BE2C (cell line): ENCODE measurements around the gene RGL1.

Experiments
- DNase-seq: peaks from one replicate; pipeline ENCODE4 v3.0.0-alpha.2; 2020
- H3K27me3 ChIP-seq: fragments of 250-450 bp; sonication (Bioruptor Pico); 2 replicates; pipeline ENCODE4 v1.5.1; 2020; ENCODE audit warnings: mild to moderate bottlenecking
- H3K36me3 ChIP-seq: fragments of 250-450 bp; sonication (Bioruptor Pico); 2 replicates; pipeline ENCODE4 v1.5.1; 2020; ENCODE audit warnings: mild to moderate bottlenecking
- H3K4me1 ChIP-seq: fragments of 250-450 bp; sonication (Bioruptor Pico); 2 replicates; pipeline ENCODE4 v1.5.1; 2020
- H3K4me3 ChIP-seq: 2 replicates; pipeline ENCODE4 v1.5.1; 2011; ENCODE audit warnings: low read depth, low read length
- H3K9me3 ChIP-seq: fragments of 250-450 bp; sonication (Bioruptor Pico); 2 replicates; pipeline ENCODE4 v1.5.1; 2020
- CTCF ChIP-seq: IDR thresholded peaks from 2 replicates; pipeline ENCODE4 v1.5.1; 2012; ENCODE audit warnings: mild to moderate bottlenecking, low read depth, low read length

RGL1 gene

GRCh38 chr1:183876309-183876708 lies 71.4 kb downstream of the RGL1 start:
- DNase-seq = no peak
- no peak for TF ChIP-seq CTCF
- no peaks in the 10 kb centered on the region for H3K27me3 ChIP-seq
- no peaks in the 10 kb centered on the region for H3K9me3 ChIP-seq
- no peaks in the 10 kb centered on the region; the same call in 1 of the 2 replicates for H3K36me3 ChIP-seq
- no peak overlapping the region for H3K4me3 ChIP-seq
- H3K4me1 ChIP-seq = peaks cover 2% of the 10 kb centered on the region

GRCh38 chr1:183877053-183877720 lies 72.3 kb downstream of the RGL1 start:
- no peaks in the 10 kb centered on the region for H3K9me3 ChIP-seq
- no peak overlapping the region for H3K4me3 ChIP-seq
- no peak for TF ChIP-seq CTCF
- peaks cover 11% of the 10 kb centered on the region for H3K4me1 ChIP-seq
- DNase-seq = no peak
- no peaks in the 10 kb centered on the region; the same call in 1 of the 2 replicates for H3K36me3 ChIP-seq
- H3K27me3 ChIP-seq = no peaks in the 10 kb centered on the region

- DNase-seq = no peak
- no peaks in the 10 kb centered on the region for H3K9me3 ChIP-seq
- no peaks in the 10 kb centered on the region; the same call in 1 of the 2 replicates for H3K36me3 ChIP-seq
- H3K4me3 ChIP-seq = no peak overlapping the region
- H3K27me3 ChIP-seq = no peaks in the 10 kb centered on the region
- peaks cover 13% of the 10 kb centered on the region for H3K4me1 ChIP-seq
- no peak for TF ChIP-seq CTCF
Observed at GRCh38 chr1:183879494-183879893, 74.6 kb downstream of the RGL1 start.

- H3K4me1 ChIP-seq = peaks cover 13% of the 10 kb centered on the region
- H3K36me3 ChIP-seq = no peaks in the 10 kb centered on the region; the same call in 1 of the 2 replicates
Observed at GRCh38 chr1:183879966-183880365, 75.0 kb downstream of the RGL1 start.

GRCh38 chr1:183880531-183881243 lies 75.8 kb downstream of the RGL1 start:
- Histone ChIP-seq H3K4me1 (peaks cover 13% of the 10 kb centered on the region), H3K36me3 (no peaks in the 10 kb centered on the region; the same call in 1 of the 2 replicates), H3K9me3 (no peaks in the 10 kb centered on the region), H3K4me3 (no peak overlapping the region), H3K27me3 (no peaks in the 10 kb centered on the region)
- no peak for TF ChIP-seq CTCF
- DNase-seq = no peak

More at GRCh38 chr1:183879966-183880365, 75.0 kb downstream of the RGL1 start:
- no peaks in the 10 kb centered on the region for H3K27me3 ChIP-seq
- H3K4me3 ChIP-seq = no peak overlapping the region
- no peak for TF ChIP-seq CTCF
- no peak for DNase-seq
- H3K9me3 ChIP-seq = no peaks in the 10 kb centered on the region
